Kidney epithelial cell (primary cell): ENCODE measurements around the gene KCNH1. TPM values are rescaled to one million over a fixed set of nuclear protein-coding genes. Genes with fewer than 3 reads are reported as not detected.

Source experiments
- DNase-seq: peaks from one replicate; pipeline ENCODE4 v3.0.0-alpha.2; 2010; ENCODE audit warnings: low read depth
- H3K27me3 ChIP-seq: 2 replicates; pipeline ENCODE4 v1.6.0; 2011; ENCODE audit warnings: low read length; ENCODE audit not compliant: control insufficient read depth, insufficient read depth
- H3K36me3 ChIP-seq: 2 replicates; pipeline ENCODE4 v1.5.1; 2011; ENCODE audit warnings: low read length; ENCODE audit not compliant: control insufficient read depth, insufficient read depth
- H3K4me3 ChIP-seq: 2 replicates; pipeline ENCODE4 v1.5.1; 2011; ENCODE audit warnings: low read depth, mild to moderate bottlenecking, control low read depth, low read length
- total RNA-seq: library from RNA; depleted of rRNA; stranded (reverse); fragments of >200 nt; gene quantifications from 2 replicates; pipeline ENCODE4 v1.2.3, GENCODE V29; 2015
- TF ChIP-seq, protein P1 (sequence below): IDR thresholded peaks from 2 replicates; pipeline ENCODE4 v1.5.1; 2011; ENCODE audit warnings: mild to moderate bottlenecking, moderate library complexity, low read length, control low read depth, inconsistent platforms; ENCODE audit not compliant: insufficient read depth, poor library complexity, severe bottlenecking

KCNH1 gene
- total RNA-seq, 1 donor from 2014 or later: 14.3 TPM

DNA sequence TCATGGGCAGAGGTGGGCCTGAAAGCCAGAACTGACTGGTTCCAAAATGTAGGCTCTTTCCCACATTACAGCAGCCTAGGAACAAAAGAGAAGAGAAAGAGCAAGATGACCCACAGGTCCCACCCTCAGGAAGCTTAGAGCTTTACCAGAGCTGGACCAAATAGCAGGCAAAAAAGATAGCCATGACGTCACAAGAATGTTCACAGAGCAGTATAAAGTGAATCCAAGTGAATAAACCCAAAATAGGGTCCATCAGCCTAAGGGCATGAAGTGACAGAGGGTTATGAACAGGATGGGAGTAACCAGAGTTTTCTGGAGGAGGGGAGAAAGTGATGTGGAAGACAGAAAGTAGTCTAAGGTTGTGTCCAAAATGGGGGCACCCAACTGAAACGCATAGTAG is 221.2 kb downstream of the KCNH1 start:
- DNase-seq: no peak
- TF ChIP-seq, protein P1, sequence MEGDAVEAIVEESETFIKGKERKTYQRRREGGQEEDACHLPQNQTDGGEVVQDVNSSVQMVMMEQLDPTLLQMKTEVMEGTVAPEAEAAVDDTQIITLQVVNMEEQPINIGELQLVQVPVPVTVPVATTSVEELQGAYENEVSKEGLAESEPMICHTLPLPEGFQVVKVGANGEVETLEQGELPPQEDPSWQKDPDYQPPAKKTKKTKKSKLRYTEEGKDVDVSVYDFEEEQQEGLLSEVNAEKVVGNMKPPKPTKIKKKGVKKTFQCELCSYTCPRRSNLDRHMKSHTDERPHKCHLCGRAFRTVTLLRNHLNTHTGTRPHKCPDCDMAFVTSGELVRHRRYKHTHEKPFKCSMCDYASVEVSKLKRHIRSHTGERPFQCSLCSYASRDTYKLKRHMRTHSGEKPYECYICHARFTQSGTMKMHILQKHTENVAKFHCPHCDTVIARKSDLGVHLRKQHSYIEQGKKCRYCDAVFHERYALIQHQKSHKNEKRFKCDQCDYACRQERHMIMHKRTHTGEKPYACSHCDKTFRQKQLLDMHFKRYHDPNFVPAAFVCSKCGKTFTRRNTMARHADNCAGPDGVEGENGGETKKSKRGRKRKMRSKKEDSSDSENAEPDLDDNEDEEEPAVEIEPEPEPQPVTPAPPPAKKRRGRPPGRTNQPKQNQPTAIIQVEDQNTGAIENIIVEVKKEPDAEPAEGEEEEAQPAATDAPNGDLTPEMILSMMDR: no peak
- H3K4me3 ChIP-seq: no peak overlapping the region
- H3K36me3 ChIP-seq: no peaks in the 10 kb centered on the region
- no peaks in the 10 kb centered on the region for H3K27me3 ChIP-seq

DNA sequence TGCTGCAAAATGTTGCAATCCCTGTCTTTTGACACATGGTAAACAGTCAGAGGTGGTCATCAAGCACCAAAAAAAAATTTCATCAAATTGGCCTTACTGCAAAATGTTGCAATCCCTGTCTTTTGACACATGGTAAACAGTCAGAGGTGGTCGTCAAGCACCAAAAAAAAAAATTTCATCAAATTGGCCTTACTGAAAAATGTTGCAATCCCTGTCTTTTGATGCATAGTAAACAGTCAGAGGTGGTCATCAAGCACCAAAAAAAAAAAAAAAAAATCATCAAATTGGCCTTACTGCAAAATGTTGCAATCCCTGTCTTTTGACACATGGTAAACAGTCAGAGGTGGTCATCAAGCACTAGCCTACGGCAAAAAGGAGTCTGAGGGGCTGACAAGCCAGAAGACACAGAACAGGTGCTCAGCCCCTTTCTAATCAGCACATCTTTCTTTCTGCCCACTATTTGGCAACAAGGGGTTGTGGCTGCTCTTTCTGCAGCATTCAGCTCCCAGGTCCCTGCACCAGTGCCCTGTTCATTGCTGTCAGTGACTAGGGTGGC is 223.8 kb downstream of the KCNH1 start:
- Histone ChIP-seq H3K27me3 (no peaks in the 10 kb centered on the region), H3K36me3 (no peaks in the 10 kb centered on the region), H3K4me3 (no peak overlapping the region)
- TF ChIP-seq, protein P1: no peak
- no peak for DNase-seq

DNA sequence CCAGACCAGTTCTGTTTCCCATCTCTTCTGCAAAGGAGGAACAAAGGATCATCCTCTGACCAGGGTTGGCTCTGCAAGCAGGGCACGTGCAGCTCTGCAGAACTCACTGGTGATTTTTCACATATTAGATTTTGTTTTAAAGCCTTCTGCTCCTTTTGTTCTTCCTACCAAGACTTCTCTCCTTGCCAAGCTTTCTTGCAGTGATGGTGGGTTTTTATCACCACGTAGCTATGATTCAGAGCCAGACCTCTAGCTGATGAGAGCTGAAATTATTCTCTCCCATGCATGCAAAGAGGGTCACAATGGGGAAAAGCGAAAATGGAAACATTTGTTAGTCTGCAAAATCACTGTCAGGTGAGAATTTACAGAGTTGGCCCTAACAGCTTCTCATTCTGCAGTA is 225.2 kb downstream of the KCNH1 start:
- DNase-seq: no peak
- H3K36me3 ChIP-seq: no peaks in the 10 kb centered on the region
- H3K27me3 ChIP-seq: no peaks in the 10 kb centered on the region
- no peak overlapping the region for H3K4me3 ChIP-seq
- TF ChIP-seq, protein P1: no peak

DNA sequence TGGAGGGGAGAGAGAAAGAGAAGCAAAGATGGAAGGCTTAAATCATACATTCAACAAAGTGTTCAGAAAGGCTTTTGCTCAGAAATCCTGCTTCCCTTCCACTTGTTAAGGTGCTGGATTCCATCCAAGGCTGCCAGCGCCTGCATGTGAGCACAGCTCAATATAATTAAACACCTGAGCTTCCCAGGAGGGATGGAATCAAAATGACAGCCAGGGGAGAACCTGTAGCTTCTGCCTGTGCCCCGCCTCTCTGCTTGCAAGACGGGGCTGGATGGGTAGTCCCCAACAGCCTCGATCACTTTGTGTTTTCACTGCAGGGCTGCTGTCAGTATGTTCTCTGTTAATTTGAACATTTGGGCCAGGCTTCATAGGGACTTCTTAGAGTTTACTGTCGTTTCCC is 225.7 kb downstream of the KCNH1 start:
- no peak overlapping the region for H3K4me3 ChIP-seq
- TF ChIP-seq, protein P1: no peak
- no peaks in the 10 kb centered on the region for H3K36me3 ChIP-seq
- no peak for DNase-seq
- no peaks in the 10 kb centered on the region for H3K27me3 ChIP-seq

DNA sequence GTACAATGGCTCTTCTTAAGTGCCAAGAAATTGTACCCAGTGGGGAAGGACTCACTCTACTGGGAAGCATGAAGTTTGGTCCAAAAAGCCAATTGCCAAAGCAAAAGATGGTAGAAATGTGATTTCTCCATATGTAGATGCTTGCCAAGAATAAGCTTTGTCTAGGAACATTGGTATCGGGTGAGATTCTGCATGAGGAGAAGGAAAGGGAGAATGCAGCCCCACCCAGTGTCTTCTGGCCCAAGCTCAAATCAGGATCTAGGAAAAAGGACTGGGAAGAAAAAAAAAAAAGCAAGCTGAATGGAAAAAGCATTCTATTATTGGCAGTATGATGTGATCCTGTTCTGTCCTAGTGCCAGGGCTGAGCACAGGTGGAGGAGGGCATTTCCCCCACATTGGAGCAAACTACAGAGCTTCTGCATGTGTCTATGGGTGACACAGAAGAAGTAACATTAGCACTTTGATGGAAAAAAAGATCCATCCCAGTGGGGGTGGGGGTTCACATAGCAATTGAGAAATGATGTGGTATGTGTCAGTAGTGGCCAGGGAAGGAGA is 226.6 kb downstream of the KCNH1 start:
- H3K4me3 ChIP-seq: no peak overlapping the region
- DNase-seq: no peak
- TF ChIP-seq, protein P1: no peak
- no peaks in the 10 kb centered on the region for H3K36me3 ChIP-seq
- no peaks in the 10 kb centered on the region for H3K27me3 ChIP-seq

DNA sequence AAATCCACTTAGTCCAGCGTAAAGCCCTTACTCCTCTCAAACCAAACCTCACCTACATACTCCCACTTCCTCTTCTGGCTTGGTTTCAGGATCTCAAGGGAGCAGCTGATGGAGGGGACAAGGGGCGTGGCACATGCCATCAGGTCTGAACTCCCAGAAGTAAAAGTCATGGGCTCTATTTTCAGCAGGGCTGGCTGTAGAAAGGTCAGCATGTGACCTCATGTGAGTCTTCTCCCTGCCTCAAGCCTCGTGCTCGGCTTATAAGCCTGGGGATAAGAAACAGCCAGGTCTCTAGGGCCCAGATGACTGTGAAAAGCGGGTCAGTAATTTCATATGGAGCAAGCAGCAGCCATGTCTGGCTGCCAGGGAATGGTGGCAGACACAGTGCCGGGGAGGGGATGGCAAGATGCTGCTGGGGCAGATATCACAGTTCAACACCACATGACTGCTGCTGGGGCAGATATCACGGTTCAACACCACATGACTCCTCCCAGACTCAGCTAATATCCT is 227.9 kb downstream of the KCNH1 start:
- TF ChIP-seq, protein P1: no peak
- Histone ChIP-seq H3K27me3 (no peaks in the 10 kb centered on the region), H3K4me3 (no peak overlapping the region), H3K36me3 (no peaks in the 10 kb centered on the region)
- DNase-seq: no peak
